AG04450 (cell line): ENCODE results near the gene CD1D. TPM values are rescaled to one million over a fixed set of nuclear protein-coding genes. Genes with fewer than 3 reads are reported as not detected.

ENCODE experiments used
- CTCF ChIA-PET: fragments of 300-600, 350-600 bp; formaldehyde crosslinking; extraction: SDS; loops from one replicate; lab custom pipeline; 2022; ENCODE audit warnings: antibody characterized with exemption, inconsistent platforms; lab: Charles Lee
- POLR2A ChIA-PET: fragments of 350-600 bp; formaldehyde crosslinking; extraction: SDS; loops from one replicate; lab custom pipeline; 2021; ENCODE audit warnings: antibody characterized with exemption, inconsistent platforms; lab: Yijun Ruan, JAX
- DNase-seq: peaks from one replicate; pipeline ENCODE4 v3.0.0-alpha.2; 2011; ENCODE audit warnings: low read depth, low spot score
- H3K27ac ChIP-seq: one replicate; pipeline ENCODE4 v1.5.1; 2012; ENCODE audit warnings: low read depth, low read length, control low read depth
- H3K27me3 ChIP-seq: one replicate; pipeline ENCODE4 v1.6.0; 2012; ENCODE audit warnings: low read length; ENCODE audit not compliant: control insufficient read depth, insufficient read depth
- H3K4me3 ChIP-seq: 2 replicates; pipeline ENCODE4 v1.5.1; 2011; ENCODE audit warnings: mild to moderate bottlenecking, low read depth, low read length, control low read depth
- H3K9me3 ChIP-seq: 2 replicates; pipeline ENCODE4 v1.5.1; 2012; ENCODE audit warnings: low read length; ENCODE audit not compliant: control insufficient read depth, insufficient read depth
- polyA plus RNA-seq: library from polyadenylated mRNA; depleted of rRNA; stranded (reverse); fragments of >200 nt; gene quantifications from 2 replicates; pipeline ENCODE4 v1.2.3, GENCODE V29; 2011; rRNA removed
- TF ChIP-seq, protein P1 (sequence below): IDR thresholded peaks from 2 replicates; pipeline ENCODE4 v1.5.1; 2011; ENCODE audit warnings: low read depth, low read length, control low read depth, inconsistent platforms

CD1D gene
- polyA plus RNA-seq, 1 experiment: not detected

DNA sequence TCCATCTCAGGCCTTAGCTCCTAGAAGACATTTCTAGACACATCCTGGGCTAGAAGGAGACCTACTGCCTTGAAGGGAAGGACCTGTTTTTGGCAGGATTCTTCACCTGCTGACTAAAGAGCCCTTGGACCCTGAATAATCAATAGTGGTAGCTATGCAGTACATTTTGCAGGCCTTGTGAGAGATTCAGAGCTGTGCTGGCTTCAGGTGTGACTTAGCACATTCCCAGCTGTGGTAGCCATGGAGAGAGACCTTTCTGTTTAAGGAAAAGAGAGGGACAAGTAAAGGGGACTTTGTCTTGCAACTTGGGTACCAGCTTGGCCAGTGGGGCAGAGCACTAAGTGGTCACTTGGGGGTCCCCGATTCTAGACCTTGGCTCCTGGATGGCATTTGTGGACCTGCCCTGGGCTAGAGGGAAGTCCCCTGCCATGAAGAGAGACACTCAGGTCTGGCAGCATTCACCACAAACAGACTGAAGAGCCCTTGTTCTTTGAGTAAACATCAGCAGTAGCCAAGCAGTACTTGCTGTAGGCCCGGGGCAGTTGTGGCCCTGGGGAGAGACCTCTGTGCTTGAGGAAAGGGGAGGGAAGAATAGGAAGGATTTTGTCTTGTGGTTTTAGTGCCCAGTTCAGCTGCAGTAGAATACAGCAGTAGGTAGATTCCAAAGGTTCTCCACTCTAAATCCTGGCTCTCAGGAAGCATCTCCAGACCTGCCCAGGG is 47.4 kb downstream of the CD1D start:
- CTCF ChIA-PET: no interaction called here
- no peak for DNase-seq

More for the DNA sequence above, 47.4 kb downstream of the CD1D start:
- TF ChIP-seq, protein P1, sequence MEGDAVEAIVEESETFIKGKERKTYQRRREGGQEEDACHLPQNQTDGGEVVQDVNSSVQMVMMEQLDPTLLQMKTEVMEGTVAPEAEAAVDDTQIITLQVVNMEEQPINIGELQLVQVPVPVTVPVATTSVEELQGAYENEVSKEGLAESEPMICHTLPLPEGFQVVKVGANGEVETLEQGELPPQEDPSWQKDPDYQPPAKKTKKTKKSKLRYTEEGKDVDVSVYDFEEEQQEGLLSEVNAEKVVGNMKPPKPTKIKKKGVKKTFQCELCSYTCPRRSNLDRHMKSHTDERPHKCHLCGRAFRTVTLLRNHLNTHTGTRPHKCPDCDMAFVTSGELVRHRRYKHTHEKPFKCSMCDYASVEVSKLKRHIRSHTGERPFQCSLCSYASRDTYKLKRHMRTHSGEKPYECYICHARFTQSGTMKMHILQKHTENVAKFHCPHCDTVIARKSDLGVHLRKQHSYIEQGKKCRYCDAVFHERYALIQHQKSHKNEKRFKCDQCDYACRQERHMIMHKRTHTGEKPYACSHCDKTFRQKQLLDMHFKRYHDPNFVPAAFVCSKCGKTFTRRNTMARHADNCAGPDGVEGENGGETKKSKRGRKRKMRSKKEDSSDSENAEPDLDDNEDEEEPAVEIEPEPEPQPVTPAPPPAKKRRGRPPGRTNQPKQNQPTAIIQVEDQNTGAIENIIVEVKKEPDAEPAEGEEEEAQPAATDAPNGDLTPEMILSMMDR: no peak
- H3K4me3 ChIP-seq: no peak overlapping the region
- H3K27me3 ChIP-seq: no peaks in the 10 kb centered on the region
- no peaks in the 10 kb centered on the region for H3K9me3 ChIP-seq
- no peak overlapping the region for H3K27ac ChIP-seq
- POLR2A ChIA-PET: no interaction called here

Other genes starting within 250 kb of the CD1D start
- 42.3 and 53.7 TPM in 2 replicates for gene KIRREL1, start 187.2 kb upstream of the CD1D start, polyA plus RNA-seq
- gene CD1A, start 73.5 kb downstream of the CD1D start, polyA plus RNA-seq: not detected in 2 replicates
- not detected in 2 replicates for gene CD1C, start 109.0 kb downstream of the CD1D start, polyA plus RNA-seq
- gene CD1B, start 150.6 kb downstream of the CD1D start, polyA plus RNA-seq: not detected in 2 replicates
- not detected in 2 replicates for gene CD1E, start 173.0 kb downstream of the CD1D start, polyA plus RNA-seq
- not detected in 2 replicates for gene OR10T2, start 218.6 kb downstream of the CD1D start, polyA plus RNA-seq
- not detected in 2 replicates for gene OR10K2, start 245.3 kb downstream of the CD1D start, polyA plus RNA-seq